Ovary (tissue), 3 donors: ENCODE measurements around the gene MUSK.

Experiments
- CTCF ChIP-seq, 3 donors: fragments of 450-650 bp in 2 of 3; fragments of 200-600 bp in 1 of 3; IDR thresholded peaks; one replicate each; pipeline versions ENCODE4 v1.5.1 to v1.8.0; 2016 to 2022; ENCODE audit warnings: antibody characterized with exemption in 3 of 3, mild to moderate bottlenecking in 1 of 3
- EP300 ChIP-seq: sonication (generic); formaldehyde crosslinking; IDR thresholded peaks from one replicate; pipeline ENCODE4 v1.6.1; 2017; ENCODE audit warnings: antibody characterized with exemption
- POLR2A ChIP-seq: fragments of 450-650 bp; IDR thresholded peaks from one replicate; pipeline ENCODE4 v1.6.1; 2017; ENCODE audit warnings: antibody characterized with exemption, mild to moderate bottlenecking, moderate library complexity
- donor health status: DM: no; HTN: no; CAD: no.

- no peak for TF ChIP-seq CTCF (IDR thresholded peaks at IDR 0.05)
- no peak for TF ChIP-seq EP300
- no peak for TF ChIP-seq POLR2A
Observed at GRCh38 chr9:110626101-110626829, 42.3 kb upstream of the MUSK start.
